Fibroblast of lung (primary cell): ENCODE results near the gene RNU6-9. TPM values are rescaled to one million over a fixed set of nuclear protein-coding genes. Genes with fewer than 3 reads are reported as not detected.

Experiments
- DNase-seq, 2 donors: peaks; one replicate each; pipeline versions ENCODE4 v3.0.0 to v3.0.0-alpha.2; 2010; ENCODE audit warnings: low read depth in 2 of 2
- H2AFZ ChIP-seq: 2 replicates; pipeline ENCODE4 v1.5.1; 2012; ENCODE audit warnings: low read length, control low read depth, inconsistent platforms
- H3K27ac ChIP-seq: 2 replicates; pipeline ENCODE4 v1.5.1; 2011; ENCODE audit warnings: low read length, control low read depth; ENCODE audit not compliant: insufficient read depth
- H3K27me3 ChIP-seq: 2 replicates; pipeline ENCODE4 v1.5.1; 2011; ENCODE audit warnings: mild to moderate bottlenecking, low read length; ENCODE audit not compliant: control insufficient read depth, insufficient read depth
- H3K36me3 ChIP-seq: 2 replicates; pipeline ENCODE4 v1.5.1; 2011; ENCODE audit warnings: low read length; ENCODE audit not compliant: control insufficient read depth, insufficient read depth
- H3K4me1 ChIP-seq: 2 replicates; pipeline ENCODE4 v1.5.1; 2011; ENCODE audit warnings: low read length; ENCODE audit not compliant: control insufficient read depth, insufficient read depth; ENCODE audit errors: extremely low read depth
- H3K4me2 ChIP-seq: 2 replicates; pipeline ENCODE4 v1.5.1; 2011; ENCODE audit warnings: low read length, control low read depth; ENCODE audit not compliant: insufficient read depth; ENCODE audit errors: extremely low read depth
- H3K4me3 ChIP-seq, 4 experiments: fragments of 200-600 bp in 1 of 4; sonication (generic) in 1 of 4; replicated peaks in 1 of 4; 2 replicates each; pipeline ENCODE4 v1.5.1; 2011 to 2016; ENCODE audit warnings: low read length in 4 of 4, low read depth in 3 of 4, mild to moderate bottlenecking in 3 of 4, control low read depth in 2 of 4, inconsistent platforms in 1 of 4, mixed read lengths in 1 of 4; ENCODE audit not compliant: insufficient read depth in 1 of 4; ENCODE audit errors: control extremely low read depth in 1 of 4
- H3K79me2 ChIP-seq: 2 replicates; pipeline ENCODE4 v1.5.1; 2012; ENCODE audit warnings: mild to moderate bottlenecking, low read length, inconsistent platforms; ENCODE audit not compliant: control insufficient read depth, insufficient read depth
- H3K9ac ChIP-seq: 2 replicates; pipeline ENCODE4 v1.5.1; 2011; ENCODE audit warnings: mild to moderate bottlenecking, low read length, control low read depth; ENCODE audit not compliant: insufficient read depth
- H3K9me3 ChIP-seq: 2 replicates; pipeline ENCODE4 v1.5.1; 2012; ENCODE audit warnings: low read depth, low read length; ENCODE audit not compliant: control insufficient read depth, insufficient read depth
- H4K20me1 ChIP-seq: 2 replicates; pipeline ENCODE4 v1.5.1; 2011; ENCODE audit warnings: low read length; ENCODE audit not compliant: control insufficient read depth, insufficient read depth; ENCODE audit errors: extremely low read depth
- EZH2 ChIP-seq: IDR thresholded peaks from 2 replicates; pipeline ENCODE4 v1.5.1; 2012; ENCODE audit warnings: low read length, control low read depth, mild to moderate bottlenecking; ENCODE audit errors: missing control alignments
- polyA plus RNA-seq, 2 donors: library from polyadenylated mRNA; depleted of rRNA in 1 of 2; stranded (reverse) in 1 of 2; unstranded in 1 of 2; fragments of >200 nt; gene quantifications; 2 replicates each; pipeline ENCODE4 v1.2.1, GENCODE V29; 2011 to 2012; ENCODE audit warnings: missing spikeins in 1 of 2
- total RNA-seq: library from RNA; depleted of rRNA; stranded (reverse); fragments of >200 nt; gene quantifications from 2 replicates; pipeline ENCODE4 v1.2.1, GENCODE V29; 2014
- TF ChIP-seq, protein P1 (sequence below), 2 donors: IDR thresholded peaks in 1 of 2; conservative IDR thresholded peaks in 1 of 2; 1 replicate in 1 of 2; 2 replicates in 1 of 2; pipeline ENCODE4 v1.5.1; 2011 to 2012; ENCODE audit warnings: low read length in 2 of 2, control low read depth in 1 of 2, inconsistent platforms in 1 of 2, low read depth in 1 of 2, mild to moderate bottlenecking in 1 of 2

RNU6-9 gene
- total and polyA plus RNA-seq, 2 donors (not counting 1 experiment from before 2014, with no cell fraction given), result not detected

DNA sequence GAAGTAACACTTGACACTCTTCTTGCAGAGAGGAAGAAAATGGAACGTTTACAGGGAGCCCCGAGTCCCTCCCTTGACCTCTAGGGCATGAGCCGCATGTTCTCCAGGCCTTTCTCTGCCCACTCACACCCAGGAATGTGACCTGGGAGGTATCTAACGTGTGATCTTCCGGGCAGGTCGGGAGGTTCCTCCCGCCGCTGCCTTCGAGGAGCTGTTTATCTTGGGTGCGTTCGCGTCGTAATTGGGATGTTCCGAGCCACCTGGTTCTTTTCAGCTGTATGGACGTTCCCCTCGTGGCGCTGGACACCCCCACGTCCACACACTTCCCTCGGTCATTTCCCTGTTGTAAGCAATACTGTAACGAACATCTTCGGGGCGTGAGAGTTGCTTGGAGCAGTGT, 46.2 kb downstream of the RNU6-9 start:
- no peak for DNase-seq
- H3K79me2 ChIP-seq, result peaks cover 69% of the 10 kb centered on the region
- H3K4me2 ChIP-seq, result no peak overlapping the region
- peaks cover 22% of the 10 kb centered on the region for H3K4me1 ChIP-seq
- peaks cover 5% of the 10 kb centered on the region for H3K36me3 ChIP-seq
- H3K4me3 ChIP-seq, result no peak overlapping the region
- no peak overlapping the region for H2AFZ ChIP-seq
- TF ChIP-seq, protein P1, sequence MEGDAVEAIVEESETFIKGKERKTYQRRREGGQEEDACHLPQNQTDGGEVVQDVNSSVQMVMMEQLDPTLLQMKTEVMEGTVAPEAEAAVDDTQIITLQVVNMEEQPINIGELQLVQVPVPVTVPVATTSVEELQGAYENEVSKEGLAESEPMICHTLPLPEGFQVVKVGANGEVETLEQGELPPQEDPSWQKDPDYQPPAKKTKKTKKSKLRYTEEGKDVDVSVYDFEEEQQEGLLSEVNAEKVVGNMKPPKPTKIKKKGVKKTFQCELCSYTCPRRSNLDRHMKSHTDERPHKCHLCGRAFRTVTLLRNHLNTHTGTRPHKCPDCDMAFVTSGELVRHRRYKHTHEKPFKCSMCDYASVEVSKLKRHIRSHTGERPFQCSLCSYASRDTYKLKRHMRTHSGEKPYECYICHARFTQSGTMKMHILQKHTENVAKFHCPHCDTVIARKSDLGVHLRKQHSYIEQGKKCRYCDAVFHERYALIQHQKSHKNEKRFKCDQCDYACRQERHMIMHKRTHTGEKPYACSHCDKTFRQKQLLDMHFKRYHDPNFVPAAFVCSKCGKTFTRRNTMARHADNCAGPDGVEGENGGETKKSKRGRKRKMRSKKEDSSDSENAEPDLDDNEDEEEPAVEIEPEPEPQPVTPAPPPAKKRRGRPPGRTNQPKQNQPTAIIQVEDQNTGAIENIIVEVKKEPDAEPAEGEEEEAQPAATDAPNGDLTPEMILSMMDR (conservative IDR thresholded peaks at IDR 0.05 in 1 of 2, IDR thresholded peaks at IDR 0.05 in 1 of 2; ENCODE audit: low read depth in 1 of 2, low read length in 2 of 2), result no peak
- TF ChIP-seq EZH2, result no peak
- H3K27ac ChIP-seq, result peak overlapping the region; percentile 22
- H3K9ac ChIP-seq, result no peak overlapping the region
- H4K20me1 ChIP-seq, result no peaks in the 10 kb centered on the region
- H3K9me3 ChIP-seq, result no peaks in the 10 kb centered on the region
- no peaks in the 10 kb centered on the region for H3K27me3 ChIP-seq

GRCh38 chr19:939922-940321, 46.6 kb downstream of the RNU6-9 start:
- H3K9me3 ChIP-seq, result no peaks in the 10 kb centered on the region
- H3K4me2 ChIP-seq, result no peak overlapping the region
- no peak overlapping the region for H2AFZ ChIP-seq
- H3K36me3 ChIP-seq, result peaks cover 5% of the 10 kb centered on the region
- no peaks in the 10 kb centered on the region for H3K27me3 ChIP-seq
- no peak overlapping the region for H3K4me3 ChIP-seq
- H3K79me2 ChIP-seq, result peaks cover 69% of the 10 kb centered on the region
- no peak overlapping the region for H3K9ac ChIP-seq
- TF ChIP-seq EZH2, result no peak
- TF ChIP-seq, protein P1 (conservative IDR thresholded peaks at IDR 0.05 in 1 of 2, IDR thresholded peaks at IDR 0.05 in 1 of 2; ENCODE audit: low read depth in 1 of 2, low read length in 2 of 2), result no peak
- H3K4me1 ChIP-seq, result peaks cover 18% of the 10 kb centered on the region
- DNase-seq, result no peak
- no peaks in the 10 kb centered on the region for H4K20me1 ChIP-seq
- peak overlapping the region; percentile 22 for H3K27ac ChIP-seq

DNA sequence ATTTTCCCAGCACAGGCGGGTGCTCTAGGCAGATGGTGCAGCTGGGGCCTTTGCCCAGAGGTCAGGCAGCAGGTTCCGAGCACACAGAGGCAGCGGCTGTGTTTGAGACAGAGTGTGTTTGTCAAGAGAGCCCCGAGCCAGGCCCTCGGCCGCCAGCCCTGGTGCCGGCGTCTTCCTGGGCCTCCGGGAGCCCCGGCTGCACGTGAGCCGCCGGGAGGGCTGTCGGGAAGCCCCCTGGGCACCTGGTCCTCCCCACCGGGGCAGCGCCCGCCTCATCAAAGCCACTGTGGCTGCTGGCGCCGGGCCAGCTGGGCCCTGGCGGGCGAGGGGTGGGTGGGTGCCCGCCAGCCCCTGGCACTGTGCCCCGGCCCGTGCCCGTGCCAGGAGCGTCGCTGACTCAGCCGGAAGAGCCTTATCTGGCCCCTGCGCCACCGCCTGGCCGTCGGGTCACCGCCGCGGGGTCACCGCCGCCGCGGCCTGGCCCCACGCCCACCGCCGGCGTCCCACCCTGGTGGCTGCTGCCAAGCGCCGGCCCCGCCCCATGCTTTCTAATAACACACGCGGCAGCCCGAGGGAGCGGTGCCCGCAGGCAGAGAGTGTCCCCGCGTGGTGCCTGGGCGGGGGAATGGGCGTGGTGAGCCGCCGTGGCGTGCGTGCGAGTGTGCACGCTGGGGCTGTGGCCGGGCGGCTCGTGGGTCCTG, 47.5 kb downstream of the RNU6-9 start:
- peaks cover 71% of the 10 kb centered on the region for H3K79me2 ChIP-seq

More for the DNA sequence above, 47.5 kb downstream of the RNU6-9 start:
- H3K27me3 ChIP-seq, result no peaks in the 10 kb centered on the region
- TF ChIP-seq EZH2, result no peak
- TF ChIP-seq, protein P1 (conservative IDR thresholded peaks at IDR 0.05 in 1 of 2, IDR thresholded peaks at IDR 0.05 in 1 of 2; ENCODE audit: low read depth in 1 of 2, low read length in 2 of 2), result no peak
- H3K9ac ChIP-seq, result peak overlapping the region; percentile 42
- peaks cover 16% of the 10 kb centered on the region for H3K4me1 ChIP-seq
- peak overlapping the region in 1 of 4 experiments; percentile 38 for H3K4me3 ChIP-seq
- H3K9me3 ChIP-seq, result no peaks in the 10 kb centered on the region
- H3K36me3 ChIP-seq, result peaks cover 3% of the 10 kb centered on the region
- DNase-seq, result peak; percentile 65 to 91
- H4K20me1 ChIP-seq, result no peaks in the 10 kb centered on the region
- peak overlapping the region; percentile 72 for H3K27ac ChIP-seq
- peak overlapping the region; percentile 76 for H3K4me2 ChIP-seq
- H2AFZ ChIP-seq, result no peak overlapping the region
